Liver (tissue), 9 donors: Measurements from ENCODE around the gene MTMR12. TPM values are rescaled to one million over a fixed set of nuclear protein-coding genes. Genes with fewer than 3 reads are reported as not detected.

ENCODE experiments used
- DNase-seq: peaks from one replicate; pipeline ENCODE4 v3.0.0-alpha.2; 2017; ENCODE audit warnings: low spot score
- H3K27ac ChIP-seq, 2 donors: one replicate each; pipeline ENCODE4 v1.7.0; 2013; ENCODE audit warnings: inconsistent platforms in 2 of 2, low read length in 2 of 2, control low read depth in 1 of 2, low read depth in 1 of 2, mild to moderate bottlenecking in 1 of 2
- H3K27me3 ChIP-seq, 4 donors: one replicate each; pipeline versions ENCODE4 v1.6.1 to v1.7.0; 2013; ENCODE audit warnings: low read length in 3 of 4, inconsistent platforms in 1 of 4, mild to moderate bottlenecking in 1 of 4, moderate library complexity in 1 of 4; ENCODE audit not compliant: control insufficient read depth in 4 of 4, insufficient read depth in 4 of 4
- H3K36me3 ChIP-seq, 4 donors: one replicate each; pipeline versions ENCODE4 v1.6.1 to v1.7.0; 2013; ENCODE audit warnings: low read length in 3 of 4, mild to moderate bottlenecking in 3 of 4, low read depth in 1 of 4, moderate library complexity in 1 of 4; ENCODE audit not compliant: control insufficient read depth in 4 of 4, insufficient read depth in 3 of 4
- H3K4me1 ChIP-seq, 4 donors: one replicate each; pipeline versions ENCODE4 v1.6.1 to v1.7.0; 2013; ENCODE audit warnings: low read length in 3 of 4, mild to moderate bottlenecking in 3 of 4, moderate library complexity in 1 of 4; ENCODE audit not compliant: control insufficient read depth in 4 of 4, insufficient read depth in 4 of 4
- H3K4me3 ChIP-seq, 3 donors: one replicate each; pipeline versions ENCODE4 v1.6.1 to v1.7.0; 2013; ENCODE audit warnings: low read length in 3 of 3, control low read depth in 1 of 3, low read depth in 1 of 3, mild to moderate bottlenecking in 1 of 3
- H3K9ac ChIP-seq, 2 donors: one replicate each; pipeline ENCODE4 v1.7.0; 2013; ENCODE audit warnings: low read length in 2 of 2, mild to moderate bottlenecking in 2 of 2, moderate library complexity in 2 of 2, control low read depth in 1 of 2, low read depth in 1 of 2
- H3K9me3 ChIP-seq, 4 donors: one replicate each; pipeline versions ENCODE4 v1.6.1 to v1.7.0; 2013; ENCODE audit warnings: low read length in 3 of 4; ENCODE audit not compliant: control insufficient read depth in 4 of 4
- ATF3 ChIP-seq: IDR thresholded peaks from 2 replicates; pipeline ENCODE4 v1.6.1; 2016; ENCODE audit warnings: antibody characterized with exemption
- CTCF ChIP-seq: fragments of 150-350 bp; IDR thresholded peaks from 2 replicates; pipeline ENCODE4 v1.5.1; 2017; ENCODE audit warnings: improper control_type of control experiment, low read depth, low read length; ENCODE audit not compliant: missing input control
- EGR1 ChIP-seq, 2 donors: IDR thresholded peaks; 2 replicates each; pipeline ENCODE4 v1.6.1; 2016 to 2018; ENCODE audit warnings: antibody characterized with exemption in 2 of 2, low read depth in 2 of 2
- FOXA1 ChIP-seq: IDR thresholded peaks from 2 replicates; pipeline ENCODE4 v1.6.1; 2016; ENCODE audit warnings: antibody characterized with exemption
- FOXA2 ChIP-seq: IDR thresholded peaks from 2 replicates; pipeline ENCODE4 v1.6.1; 2016; ENCODE audit warnings: antibody characterized with exemption
- GABPA ChIP-seq, 2 donors: IDR thresholded peaks in 1 of 2; conservative IDR thresholded peaks in 1 of 2; 2 replicates each; pipeline ENCODE4 v1.6.1; 2016; ENCODE audit warnings: antibody characterized with exemption in 2 of 2, mild to moderate bottlenecking in 1 of 2, moderate library complexity in 1 of 2
- HNF4A ChIP-seq, 2 donors: conservative IDR thresholded peaks; 2 replicates each; pipeline ENCODE4 v1.6.1; 2016; ENCODE audit warnings: antibody characterized with exemption in 2 of 2, mild to moderate bottlenecking in 2 of 2
- JUND ChIP-seq, 2 donors: IDR thresholded peaks; 2 replicates each; pipeline ENCODE4 v1.6.1; 2016; ENCODE audit warnings: antibody characterized with exemption in 2 of 2
- MAX ChIP-seq: IDR thresholded peaks from 2 replicates; pipeline ENCODE4 v1.6.1; 2016; ENCODE audit warnings: antibody characterized with exemption
- RAD21 ChIP-seq, 2 donors: IDR thresholded peaks; 2 replicates each; pipeline ENCODE4 v1.6.1; 2016; ENCODE audit warnings: antibody characterized with exemption in 2 of 2, mild to moderate bottlenecking in 2 of 2
- REST ChIP-seq: IDR thresholded peaks from 2 replicates; pipeline ENCODE4 v1.6.1; 2016; ENCODE audit warnings: antibody characterized with exemption, mild to moderate bottlenecking
- RXRA ChIP-seq, 2 donors: IDR thresholded peaks; 2 replicates each; pipeline ENCODE4 v1.6.1; 2017 to 2018; ENCODE audit warnings: antibody characterized with exemption in 2 of 2, mild to moderate bottlenecking in 1 of 2
- TAF1 ChIP-seq: conservative IDR thresholded peaks from 2 replicates; pipeline ENCODE4 v1.6.1; 2016; ENCODE audit warnings: antibody characterized with exemption, mild to moderate bottlenecking
- YY1 ChIP-seq: IDR thresholded peaks from 2 replicates; pipeline ENCODE4 v1.6.1; 2016; ENCODE audit warnings: antibody characterized with exemption, mild to moderate bottlenecking
- WGBS: extraction: QIAGEN DNeasy Blood & Tissue Kit; methylation state at CpG from one replicate; pipeline ENCODE4 v1.1.7; 2013; 5-methylcytosine and 5-hydroxymethylcytosine counted together
- polyA plus RNA-seq, 2 donors: library from polyadenylated mRNA; stranded (reverse) in 1 of 2; unstranded in 1 of 2; fragments of 200-250 nt in 1 of 2; fragments of >200 nt in 1 of 2; fragmentation: Nextera tagmentation in 1 of 2; extraction: Ambion mirVana in 1 of 2; gene quantifications; one replicate each; pipeline versions ENCODE4 v1.2.1 to v1.2.3, GENCODE V29; 2013 to 2015
- total RNA-seq, 2 donors: library from RNA; depleted of rRNA; stranded (reverse); fragments of >200 nt; gene quantifications; one replicate each; pipeline ENCODE4 v1.2.3, GENCODE V29; 2014
- TF ChIP-seq, protein P1 (sequence below): IDR thresholded peaks from 2 replicates; pipeline ENCODE4 v1.6.1; 2016; ENCODE audit warnings: antibody characterized with exemption
- donor health status: healthy.
- donor health status: healthy.
- donor health status: healthy.
- donor health status: healthy.
- donor health status: healthy.

Gene MTMR12
- total and polyA plus RNA-seq, 4 donors, result 4.4 to 28.7 (median 15.8) TPM

DNA sequence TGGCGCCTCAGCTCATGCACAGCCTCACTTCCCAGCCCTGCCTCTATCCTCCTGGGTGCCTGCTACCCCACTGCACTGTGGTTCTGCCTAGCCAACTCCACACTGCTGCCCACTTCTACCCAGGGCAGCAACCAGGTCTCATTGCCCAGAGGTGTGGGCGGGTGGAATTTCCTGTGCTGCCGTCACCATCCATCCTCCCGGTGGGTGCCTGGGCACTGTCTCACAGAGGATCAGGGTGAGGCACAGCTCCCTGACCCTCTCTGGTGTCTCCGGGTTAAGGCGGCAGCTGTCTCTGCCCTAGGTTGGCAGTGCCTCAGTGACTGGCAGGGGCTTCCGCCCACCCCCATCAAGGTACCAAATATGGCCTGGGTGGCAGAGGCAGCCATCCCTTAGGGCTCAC lies 4.3 kb upstream of the MTMR12 start:
- Histone ChIP-seq H3K9me3 (no peaks in the 10 kb centered on the region), H3K4me3 (no peak overlapping the region), H3K27ac (no peak overlapping the region), H3K36me3 (no peaks in the 10 kb centered on the region), H3K27me3 (no peaks in the 10 kb centered on the region), H3K4me1 (peaks cover 0 to 8% (median 4%) of the 10 kb centered on the region in 4 donors), H3K9ac (no peak overlapping the region)
- TF ChIP-seq TAF1 (no peak), HNF4A (conservative IDR thresholded peaks at IDR 0.05) (no peak), REST (no peak), FOXA1 (no peak), FOXA2 (no peak), CTCF (no peak), EGR1 (IDR thresholded peaks at IDR 0.05; ENCODE audit: low read depth in 2 of 2) (no peak), MAX (no peak)
- 93% methylated on average over 7 of the region's 7 CpGs for WGBS
- DNase-seq, result no peak

DNA sequence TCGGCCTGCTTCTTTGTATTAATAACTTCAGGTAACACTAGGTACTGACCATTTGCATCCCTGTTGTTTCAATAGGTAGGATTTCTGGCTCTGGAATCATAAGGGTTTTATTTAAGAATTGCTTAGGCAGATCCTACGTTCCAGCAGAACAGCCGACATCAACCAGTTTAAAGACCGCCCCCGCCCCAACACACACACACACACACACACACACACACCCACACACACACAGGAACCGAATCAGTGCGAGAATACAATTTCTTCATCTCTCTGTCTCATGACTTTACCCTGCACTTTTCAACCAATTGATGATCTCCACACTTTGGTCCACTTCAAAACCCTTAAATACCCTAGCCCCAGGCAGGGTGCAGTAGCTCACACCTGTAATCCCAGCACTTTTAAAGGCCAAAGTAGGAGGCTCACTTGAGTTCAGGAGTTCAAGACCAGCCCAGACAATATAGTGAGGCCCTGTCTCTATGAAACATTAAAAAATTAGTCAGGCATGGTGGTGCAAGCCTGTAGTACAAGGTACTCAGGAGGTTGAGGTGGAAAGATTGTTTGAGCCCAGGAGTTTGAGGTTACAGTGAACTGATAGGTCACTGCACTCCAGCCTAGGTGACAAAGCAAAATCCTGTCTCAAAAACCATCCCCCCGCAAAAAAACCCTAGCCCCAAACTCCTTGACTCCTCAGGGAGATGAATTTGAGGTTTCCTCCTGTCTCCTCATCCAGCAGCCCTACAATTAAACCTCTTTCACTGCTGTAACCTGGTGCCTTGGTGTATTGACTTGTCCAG lies 2.7 kb upstream of the MTMR12 start:
- H3K4me3 ChIP-seq, result no peak overlapping the region
- H3K36me3 ChIP-seq, result no peaks in the 10 kb centered on the region
- H3K27ac ChIP-seq, result no peak overlapping the region
- H3K27me3 ChIP-seq, result no peaks in the 10 kb centered on the region
- WGBS, result 84% methylated on average over 8 of the region's 8 CpGs
- H3K9me3 ChIP-seq, result no peaks in the 10 kb centered on the region
- no peak for TF ChIP-seq JUND (IDR thresholded peaks at IDR 0.05)
- no peak for TF ChIP-seq MAX
- no peak for TF ChIP-seq CTCF
- TF ChIP-seq YY1, result no peak
- no peak for TF ChIP-seq REST
- TF ChIP-seq RAD21 (IDR thresholded peaks at IDR 0.05), result no peak
- TF ChIP-seq TAF1, result no peak
- no peak for TF ChIP-seq EGR1 (IDR thresholded peaks at IDR 0.05; ENCODE audit: low read depth in 2 of 2)
- no peak for TF ChIP-seq ATF3
- TF ChIP-seq FOXA2, result no peak
- TF ChIP-seq GABPA (IDR thresholded peaks at IDR 0.05 in 1 of 2, conservative IDR thresholded peaks at IDR 0.05 in 1 of 2), result no peak
- TF ChIP-seq, protein P1, sequence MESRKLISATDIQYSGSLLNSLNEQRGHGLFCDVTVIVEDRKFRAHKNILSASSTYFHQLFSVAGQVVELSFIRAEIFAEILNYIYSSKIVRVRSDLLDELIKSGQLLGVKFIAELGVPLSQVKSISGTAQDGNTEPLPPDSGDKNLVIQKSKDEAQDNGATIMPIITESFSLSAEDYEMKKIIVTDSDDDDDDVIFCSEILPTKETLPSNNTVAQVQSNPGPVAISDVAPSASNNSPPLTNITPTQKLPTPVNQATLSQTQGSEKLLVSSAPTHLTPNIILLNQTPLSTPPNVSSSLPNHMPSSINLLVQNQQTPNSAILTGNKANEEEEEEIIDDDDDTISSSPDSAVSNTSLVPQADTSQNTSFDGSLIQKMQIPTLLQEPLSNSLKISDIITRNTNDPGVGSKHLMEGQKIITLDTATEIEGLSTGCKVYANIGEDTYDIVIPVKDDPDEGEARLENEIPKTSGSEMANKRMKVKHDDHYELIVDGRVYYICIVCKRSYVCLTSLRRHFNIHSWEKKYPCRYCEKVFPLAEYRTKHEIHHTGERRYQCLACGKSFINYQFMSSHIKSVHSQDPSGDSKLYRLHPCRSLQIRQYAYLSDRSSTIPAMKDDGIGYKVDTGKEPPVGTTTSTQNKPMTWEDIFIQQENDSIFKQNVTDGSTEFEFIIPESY, result no peak
- TF ChIP-seq RXRA (IDR thresholded peaks at IDR 0.05), result no peak
- no peak for TF ChIP-seq HNF4A (conservative IDR thresholded peaks at IDR 0.05)
- peaks cover 0 to 18% (median 12%) of the 10 kb centered on the region in 4 donors for H3K4me1 ChIP-seq
- no peak for DNase-seq
- no peak overlapping the region for H3K9ac ChIP-seq
